ENCODE measurements around the gene WDR27.

WDR27 gene

GRCh38 chr6:169427856-169428255, 274.0 kb downstream of the WDR27 start:
- H3K4me2 ChIP-seq (ENCODE audit: low read depth, low read length) = no peak overlapping the region
- H3K9me2 ChIP-seq (replicated peaks; ENCODE audit: insufficient read depth, low read length) = no peaks in the 10 kb centered on the region
- H3K9me3 ChIP-seq (replicated peaks; ENCODE audit: insufficient read depth, low read length) = no peaks in the 10 kb centered on the region
- H3K79me2 ChIP-seq (ENCODE audit: low read length) = no peaks in the 10 kb centered on the region
- H3K4me3 ChIP-seq (ENCODE audit: low read length) = no peak overlapping the region
- no peak overlapping the region for H3K27ac ChIP-seq (ENCODE audit: low read length)
- no peaks in the 10 kb centered on the region for H3F3A ChIP-seq (ENCODE audit: insufficient read depth, low read length)
- no peaks in the 10 kb centered on the region for H4K20me1 ChIP-seq (ENCODE audit: insufficient read depth, low read length)
- no peak for DNase-seq
- no peaks in the 10 kb centered on the region for H3K4me1 ChIP-seq (ENCODE audit: low read length)
- no peaks in the 10 kb centered on the region for H3K36me3 ChIP-seq (replicated peaks; ENCODE audit: insufficient read depth, low read length)
- TF ChIP-seq EZH2 (optimal IDR thresholded peaks at IDR 0.05; ENCODE audit: low read depth, low read length) (no peak), CTCF (IDR thresholded peaks at IDR 0.05; ENCODE audit: low read length) (no peak)
- no peak overlapping the region for H3K9ac ChIP-seq (ENCODE audit: low read length)
- H3K27me3 ChIP-seq (replicated peaks; ENCODE audit: insufficient read depth, low read length) = no peaks in the 10 kb centered on the region
- H2AFZ ChIP-seq (ENCODE audit: low read length) = no peak overlapping the region

GRCh38 chr6:169426611-169427010, 275.2 kb downstream of the WDR27 start:
- no peak overlapping the region for H3K4me2 ChIP-seq (ENCODE audit: low read depth, low read length)
- H3K4me3 ChIP-seq (ENCODE audit: low read length) = no peak overlapping the region
- no peaks in the 10 kb centered on the region for H3K36me3 ChIP-seq (replicated peaks; ENCODE audit: insufficient read depth, low read length)
- no peak for DNase-seq
- TF ChIP-seq EZH2phosphoT487 (IDR thresholded peaks at IDR 0.05; ENCODE audit: low read length) (no peak), EZH2 (optimal IDR thresholded peaks at IDR 0.05; ENCODE audit: low read depth, low read length) (no peak), CTCF (IDR thresholded peaks at IDR 0.05; ENCODE audit: low read length) (no peak)
- no peaks in the 10 kb centered on the region for H3K9me2 ChIP-seq (replicated peaks; ENCODE audit: insufficient read depth, low read length)
- H3K27ac ChIP-seq (ENCODE audit: low read length) = no peak overlapping the region
- no peaks in the 10 kb centered on the region for H3K9me3 ChIP-seq (replicated peaks; ENCODE audit: insufficient read depth, low read length)
- no peaks in the 10 kb centered on the region for H4K20me1 ChIP-seq (ENCODE audit: insufficient read depth, low read length)
- H3K4me1 ChIP-seq (ENCODE audit: low read length) = no peaks in the 10 kb centered on the region
- H3K79me2 ChIP-seq (ENCODE audit: low read length) = no peaks in the 10 kb centered on the region
- H2AFZ ChIP-seq (ENCODE audit: low read length) = no peak overlapping the region
- no peaks in the 10 kb centered on the region for H3F3A ChIP-seq (ENCODE audit: insufficient read depth, low read length)
- no peaks in the 10 kb centered on the region for H3K27me3 ChIP-seq (replicated peaks; ENCODE audit: insufficient read depth, low read length)
- no peak overlapping the region for H3K9ac ChIP-seq (ENCODE audit: low read length)

- H3K4me1 ChIP-seq (ENCODE audit: low read length) = no peaks in the 10 kb centered on the region
- H3K4me3 ChIP-seq (ENCODE audit: low read length) = no peak overlapping the region
- H3K4me2 ChIP-seq (ENCODE audit: low read depth, low read length) = no peak overlapping the region
- H3K9me2 ChIP-seq (replicated peaks; ENCODE audit: insufficient read depth, low read length) = no peaks in the 10 kb centered on the region
- H2AFZ ChIP-seq (ENCODE audit: low read length) = no peak overlapping the region
- H4K20me1 ChIP-seq (ENCODE audit: insufficient read depth, low read length) = no peaks in the 10 kb centered on the region
- no peak overlapping the region for H3K27ac ChIP-seq (ENCODE audit: low read length)
- no peak for TF ChIP-seq EZH2phosphoT487 (IDR thresholded peaks at IDR 0.05; ENCODE audit: low read length)
- H3K79me2 ChIP-seq (ENCODE audit: low read length) = no peaks in the 10 kb centered on the region
- no peaks in the 10 kb centered on the region for H3K27me3 ChIP-seq (replicated peaks; ENCODE audit: insufficient read depth, low read length)
- DNase-seq = no peak
- no peaks in the 10 kb centered on the region for H3K9me3 ChIP-seq (replicated peaks; ENCODE audit: insufficient read depth, low read length)
- H3K36me3 ChIP-seq (replicated peaks; ENCODE audit: insufficient read depth, low read length) = no peaks in the 10 kb centered on the region
- H3K9ac ChIP-seq (ENCODE audit: low read length) = no peak overlapping the region
- H3F3A ChIP-seq (ENCODE audit: insufficient read depth, low read length) = no peaks in the 10 kb centered on the region
Observed at GRCh38 chr6:169425628-169426370, 276.0 kb downstream of the WDR27 start.

- no peak for DNase-seq
- Histone ChIP-seq H3K9me2 (replicated peaks; ENCODE audit: insufficient read depth, low read length) (no peaks in the 10 kb centered on the region), H4K20me1 (ENCODE audit: insufficient read depth, low read length) (no peaks in the 10 kb centered on the region), H3F3A (ENCODE audit: insufficient read depth, low read length) (no peaks in the 10 kb centered on the region), H3K79me2 (ENCODE audit: low read length) (no peaks in the 10 kb centered on the region), H3K27ac (ENCODE audit: low read length) (no peak overlapping the region), H3K9ac (ENCODE audit: low read length) (no peak overlapping the region), H3K4me1 (ENCODE audit: low read length) (no peaks in the 10 kb centered on the region), H3K4me3 (ENCODE audit: low read length) (no peak overlapping the region), H3K9me3 (replicated peaks; ENCODE audit: insufficient read depth, low read length) (no peaks in the 10 kb centered on the region), H3K4me2 (ENCODE audit: low read depth, low read length) (no peak overlapping the region), H3K27me3 (replicated peaks; ENCODE audit: insufficient read depth, low read length) (no peaks in the 10 kb centered on the region), H3K36me3 (replicated peaks; ENCODE audit: insufficient read depth, low read length) (no peaks in the 10 kb centered on the region), H2AFZ (ENCODE audit: low read length) (no peak overlapping the region)
- TF ChIP-seq EZH2phosphoT487 (IDR thresholded peaks at IDR 0.05; ENCODE audit: low read length) (no peak), EZH2 (optimal IDR thresholded peaks at IDR 0.05; ENCODE audit: low read depth, low read length) (no peak), CTCF (IDR thresholded peaks at IDR 0.05; ENCODE audit: low read length) (no peak)
Observed at GRCh38 chr6:169424821-169425240, 277.0 kb downstream of the WDR27 start.
